Upper lobe of left lung (tissue), 6 donors: ENCODE measurements around the gene LEPROT. TPM values are rescaled to one million over a fixed set of nuclear protein-coding genes. Genes with fewer than 3 reads are reported as not detected.

Source experiments
- ATAC-seq, 2 donors: fragments of 200-7000 bp; cut with Tn5 transposase; one replicate each; pipeline ENCODE4 v1.9.1; 2022; ENCODE audit warnings: mild to moderate bottlenecking in 2 of 2, moderate library complexity in 2 of 2; ENCODE audit not compliant: low FRiP score in 2 of 2
- DNase-seq, 2 donors: peaks; one replicate each; pipeline ENCODE4 v3.0.0-alpha.2; 2019 to 2020
- H3K27ac ChIP-seq, 4 donors: fragments of 200-600 bp; sonication (generic); one replicate each; pipeline ENCODE4 v1.5.1; 2016 to 2019
- H3K27me3 ChIP-seq, 4 donors: fragments of 200-600 bp; sonication (generic); one replicate each; pipeline ENCODE4 v1.5.1; 2017 to 2019
- H3K36me3 ChIP-seq, 4 donors: fragments of 200-600 bp; sonication (generic); one replicate each; pipeline ENCODE4 v1.5.1; 2016 to 2019
- H3K4me1 ChIP-seq, 4 donors: fragments of 200-600 bp; sonication (generic); one replicate each; pipeline ENCODE4 v1.5.1; 2018 to 2019
- H3K4me3 ChIP-seq, 4 donors: fragments of 200-600 bp; sonication (generic); one replicate each; pipeline ENCODE4 v1.5.1; 2017 to 2019; ENCODE audit warnings: mild to moderate bottlenecking in 2 of 4, moderate library complexity in 1 of 4
- H3K9me3 ChIP-seq, 4 donors: fragments of 200-600 bp; sonication (generic); one replicate each; pipeline ENCODE4 v1.5.1; 2018 to 2019
- EP300 ChIP-seq, 4 donors: sonication (generic); formaldehyde crosslinking; IDR thresholded peaks; one replicate each; pipeline ENCODE4 v1.5.1; 2017; ENCODE audit warnings: antibody characterized with exemption in 4 of 4, control low read depth in 2 of 4
- POLR2A ChIP-seq, 4 donors: fragments of 450-650 bp; IDR thresholded peaks; one replicate each; pipeline ENCODE4 v1.5.1; 2016 to 2017; ENCODE audit warnings: antibody characterized with exemption in 4 of 4, mild to moderate bottlenecking in 2 of 4
- POLR2AphosphoS5 ChIP-seq, 2 donors: sonication (generic); formaldehyde crosslinking; IDR thresholded peaks; one replicate each; pipeline ENCODE4 v1.5.1; 2017; ENCODE audit warnings: antibody characterized with exemption in 2 of 2
- WGBS, 2 donors: methylation state at CpG; one replicate each; pipeline ENCODE4 v1.1.5; 2017 to 2018; 5-methylcytosine and 5-hydroxymethylcytosine counted together
- total RNA-seq, 6 donors: library from RNA; depleted of rRNA in 4 of 6; stranded (reverse); fragments of >200 nt in 4 of 6; gene quantifications; one replicate each; pipeline versions ENCODE4 v1.1.0 to v1.2.1, GENCODE V29; 2016 to 2021
- TF ChIP-seq, protein P1 (sequence below), 6 experiments: fragments of 450-650 bp in 4 of 6; fragments of 200-600 bp in 2 of 6; sonication (generic) in 2 of 6; IDR thresholded peaks; one replicate each; pipeline ENCODE4 v1.5.1; 2016 to 2019; ENCODE audit warnings: antibody characterized with exemption in 6 of 6
- donor health status: DM: no; HTN: no; CAD: no; lungs with moderate emphysema.
- donor health status: DM: no; HTN: yes; CAD: no; lungs with severe emphysema.

The LEPROT gene
- total RNA-seq, 6 donors from 2014 or later: 28.0 to 120 (median 72.9) TPM

DNA sequence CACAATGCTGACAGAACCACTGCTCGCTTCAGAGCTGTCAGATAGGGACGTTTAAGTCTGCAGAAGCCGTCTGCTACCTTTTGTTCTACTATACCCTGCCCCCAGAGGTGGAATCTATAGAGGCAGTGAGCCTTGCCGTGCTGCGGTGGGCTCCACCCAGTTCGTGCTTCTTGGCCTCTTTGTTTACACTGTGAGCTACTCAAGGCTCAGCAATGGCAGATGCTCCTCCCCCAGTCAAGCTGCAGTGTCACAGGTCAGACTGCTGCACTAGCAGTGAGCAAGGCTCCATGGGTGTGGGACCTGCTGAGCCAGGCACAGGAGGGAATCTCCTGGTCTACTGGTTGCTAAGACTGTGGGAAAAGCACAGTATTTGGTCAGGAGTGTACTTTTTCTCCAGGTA, 47.1 kb downstream of the LEPROT start:
- peak in 1 of 2 donors; percentile 29 for DNase-seq

DNA sequence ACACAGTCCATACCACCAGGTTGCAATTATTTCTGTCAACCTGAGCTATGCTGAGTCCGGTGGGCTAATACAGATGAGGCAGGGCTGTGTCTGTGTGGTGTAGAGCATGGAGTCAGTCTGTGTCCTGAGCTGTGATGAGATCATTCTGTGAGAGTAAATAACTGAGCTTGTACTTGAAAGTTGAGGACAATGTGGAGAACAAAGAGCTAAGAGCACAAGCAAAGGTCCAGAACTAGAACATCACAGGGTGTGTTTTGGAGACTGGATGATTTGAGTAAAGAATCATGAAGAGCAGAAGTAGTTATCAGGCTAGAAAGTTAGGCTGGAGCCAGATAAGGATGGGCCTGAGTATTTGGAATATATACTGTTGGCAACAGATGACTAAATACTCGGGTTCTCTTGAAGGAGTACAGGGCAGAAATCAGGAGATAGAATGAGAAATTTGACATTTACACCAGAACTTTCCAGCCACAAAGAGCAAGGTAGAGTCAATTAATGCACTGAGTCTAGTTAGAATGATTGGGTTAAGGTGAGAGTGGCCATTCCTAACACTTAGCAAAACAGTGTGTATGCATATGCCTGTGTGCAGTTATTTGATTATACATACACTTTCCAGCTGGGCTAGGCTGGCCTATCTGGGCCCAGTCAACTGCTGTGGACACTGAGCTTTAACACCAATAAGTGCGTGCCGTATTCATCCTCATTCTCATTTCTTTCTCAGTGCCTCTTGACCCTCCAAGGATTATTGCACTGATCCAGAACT, 48.8 kb downstream of the LEPROT start:
- H3K36me3 ChIP-seq: no peaks in the 10 kb centered on the region
- DNase-seq: no peak
- no peak overlapping the region for H3K27ac ChIP-seq

More for the DNA sequence above, 47.1 kb downstream of the LEPROT start:
- Histone ChIP-seq H3K4me3 (no peak overlapping the region), H3K4me1 (peaks cover 7 to 15% (median 10%) of the 10 kb centered on the region in 4 donors), H3K36me3 (no peaks in the 10 kb centered on the region), H3K27ac (no peak overlapping the region), H3K9me3 (no peaks in the 10 kb centered on the region), H3K27me3 (no peaks in the 10 kb centered on the region)
- 57 to 60% methylated on average over 1 to 6 of the region's 6 CpGs for WGBS, 2 donors
- TF ChIP-seq EP300 (IDR thresholded peaks at IDR 0.05) (no peak), POLR2AphosphoS5 (IDR thresholded peaks at IDR 0.05) (peak in 1 of 2 donors; percentile 35)
- ATAC-seq: no peak

GRCh38 chr1:65469889-65470340, 49.4 kb downstream of the LEPROT start:
- DNase-seq (no peak), ATAC-seq (peak in 1 of 2 donors; percentile 10)
- H3K4me3 ChIP-seq: no peak overlapping the region
- H3K27ac ChIP-seq: peak overlapping the region in 1 of 4 donors; percentile 10
- peaks cover 7 to 15% (median 10%) of the 10 kb centered on the region in 4 donors for H3K4me1 ChIP-seq
- H3K9me3 ChIP-seq: no peaks in the 10 kb centered on the region
- H3K36me3 ChIP-seq: no peaks in the 10 kb centered on the region
- no peaks in the 10 kb centered on the region for H3K27me3 ChIP-seq
- no peak for TF ChIP-seq POLR2A (IDR thresholded peaks at IDR 0.05)
- no peak for TF ChIP-seq EP300 (IDR thresholded peaks at IDR 0.05)
- TF ChIP-seq POLR2AphosphoS5 (IDR thresholded peaks at IDR 0.05): no peak
- TF ChIP-seq, protein P1, sequence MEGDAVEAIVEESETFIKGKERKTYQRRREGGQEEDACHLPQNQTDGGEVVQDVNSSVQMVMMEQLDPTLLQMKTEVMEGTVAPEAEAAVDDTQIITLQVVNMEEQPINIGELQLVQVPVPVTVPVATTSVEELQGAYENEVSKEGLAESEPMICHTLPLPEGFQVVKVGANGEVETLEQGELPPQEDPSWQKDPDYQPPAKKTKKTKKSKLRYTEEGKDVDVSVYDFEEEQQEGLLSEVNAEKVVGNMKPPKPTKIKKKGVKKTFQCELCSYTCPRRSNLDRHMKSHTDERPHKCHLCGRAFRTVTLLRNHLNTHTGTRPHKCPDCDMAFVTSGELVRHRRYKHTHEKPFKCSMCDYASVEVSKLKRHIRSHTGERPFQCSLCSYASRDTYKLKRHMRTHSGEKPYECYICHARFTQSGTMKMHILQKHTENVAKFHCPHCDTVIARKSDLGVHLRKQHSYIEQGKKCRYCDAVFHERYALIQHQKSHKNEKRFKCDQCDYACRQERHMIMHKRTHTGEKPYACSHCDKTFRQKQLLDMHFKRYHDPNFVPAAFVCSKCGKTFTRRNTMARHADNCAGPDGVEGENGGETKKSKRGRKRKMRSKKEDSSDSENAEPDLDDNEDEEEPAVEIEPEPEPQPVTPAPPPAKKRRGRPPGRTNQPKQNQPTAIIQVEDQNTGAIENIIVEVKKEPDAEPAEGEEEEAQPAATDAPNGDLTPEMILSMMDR (IDR thresholded peaks at IDR 0.05): no peak
- 53 to 67% methylated on average over 4 of the region's 4 CpGs for WGBS, 2 donors

More for the DNA sequence above, 48.8 kb downstream of the LEPROT start:
- H3K4me3 ChIP-seq: no peak overlapping the region
- H3K9me3 ChIP-seq: no peaks in the 10 kb centered on the region
- H3K4me1 ChIP-seq: peaks cover 7 to 15% (median 10%) of the 10 kb centered on the region in 4 donors
- peak in 1 of 2 donors; percentile 57 for ATAC-seq
- no peaks in the 10 kb centered on the region for H3K27me3 ChIP-seq
- WGBS, 2 donors: 62 to 63% methylated on average over 4 of the region's 4 CpGs
- no peak for TF ChIP-seq EP300 (IDR thresholded peaks at IDR 0.05)
- TF ChIP-seq POLR2A (IDR thresholded peaks at IDR 0.05): no peak
- TF ChIP-seq POLR2AphosphoS5 (IDR thresholded peaks at IDR 0.05): no peak
- TF ChIP-seq, protein P1 (IDR thresholded peaks at IDR 0.05): no peak

DNA sequence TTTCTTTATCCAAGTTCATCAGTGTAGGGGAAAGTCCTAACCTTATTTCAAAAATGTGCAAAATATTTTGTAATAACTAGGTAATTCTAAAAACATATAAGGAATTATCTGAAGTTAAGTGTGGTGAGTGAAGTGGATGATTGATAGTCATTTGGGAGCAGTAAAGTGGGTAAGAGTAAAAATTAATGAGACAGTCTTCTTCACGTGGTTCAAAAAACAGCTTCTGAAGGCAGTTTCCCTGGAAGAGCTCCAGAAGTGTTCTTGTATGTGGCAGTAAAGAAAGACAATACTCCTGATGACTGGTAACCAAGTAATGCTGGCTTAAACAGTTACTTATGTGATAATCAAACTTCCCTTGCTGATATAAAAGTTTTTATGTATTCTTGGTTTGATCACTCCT, 50.3 kb downstream of the LEPROT start:
- 48 to 50% methylated on average over 1 of the region's 1 CpG for WGBS, 2 donors
- Histone ChIP-seq H3K27ac (no peak overlapping the region), H3K36me3 (no peaks in the 10 kb centered on the region), H3K9me3 (no peaks in the 10 kb centered on the region), H3K4me1 (peaks cover 7 to 15% (median 10%) of the 10 kb centered on the region in 4 donors), H3K4me3 (no peak overlapping the region), H3K27me3 (no peaks in the 10 kb centered on the region)
- no peak for TF ChIP-seq POLR2A (IDR thresholded peaks at IDR 0.05)
- TF ChIP-seq, protein P1 (IDR thresholded peaks at IDR 0.05): no peak
- TF ChIP-seq POLR2AphosphoS5 (IDR thresholded peaks at IDR 0.05): no peak
- no peak for TF ChIP-seq EP300 (IDR thresholded peaks at IDR 0.05)
- ATAC-seq (no peak), DNase-seq (no peak)

DNA sequence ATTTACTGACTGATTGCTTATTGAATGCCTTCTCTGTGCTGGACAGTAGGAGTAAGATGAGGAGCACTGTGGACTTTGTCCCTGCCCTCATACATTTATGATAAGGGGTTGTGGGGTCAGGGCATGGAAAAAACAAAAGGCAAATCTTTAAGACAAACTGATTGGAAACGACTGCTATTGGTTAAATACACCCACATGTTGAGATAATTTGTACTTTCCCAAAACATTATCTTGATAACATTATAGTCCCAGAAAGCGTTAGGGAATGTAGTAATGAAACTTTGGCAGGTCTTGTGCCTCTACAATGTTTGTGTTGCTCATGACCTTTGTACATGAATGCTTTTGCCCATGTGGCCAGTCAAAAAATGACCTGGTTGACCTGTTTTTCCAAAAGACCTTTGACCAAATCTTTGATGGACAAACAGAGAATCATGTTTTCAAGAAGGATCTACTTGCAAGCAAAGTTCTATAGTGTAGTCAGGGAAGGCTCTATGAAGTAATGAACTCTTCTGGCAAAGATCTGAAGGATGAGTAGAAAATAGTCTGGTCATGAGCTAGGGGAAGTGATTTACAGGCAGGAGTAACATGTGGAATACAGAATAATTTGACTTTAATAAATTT, 50.9 kb downstream of the LEPROT start:
- Histone ChIP-seq H3K9me3 (no peaks in the 10 kb centered on the region), H3K4me3 (no peak overlapping the region), H3K36me3 (no peaks in the 10 kb centered on the region), H3K27me3 (no peaks in the 10 kb centered on the region), H3K27ac (no peak overlapping the region), H3K4me1 (peaks cover 7 to 15% (median 10%) of the 10 kb centered on the region in 4 donors)
- TF ChIP-seq POLR2AphosphoS5 (IDR thresholded peaks at IDR 0.05) (no peak), EP300 (IDR thresholded peaks at IDR 0.05) (no peak), POLR2A (IDR thresholded peaks at IDR 0.05) (no peak)
- TF ChIP-seq, protein P1 (IDR thresholded peaks at IDR 0.05): no peak
- DNase-seq (no peak), ATAC-seq (peak in 1 of 2 donors; percentile 84)
- WGBS, 2 donors: 49 to 52% methylated on average over 2 of the region's 2 CpGs
